Epithelial cell of esophagus (primary cell): ENCODE results near the gene NQO2.
"Not testable (repeated sequence)": the region's sequence is repeated elsewhere in the genome, so short reads cannot be mapped to it uniquely, and the experiment has no call there.

ENCODE experiments used
- DNase-seq: peaks from one replicate; pipeline ENCODE4 v3.0.0; 2010; ENCODE audit warnings: low read depth
- H3K4me3 ChIP-seq: 2 replicates; pipeline ENCODE4 v1.5.1; 2011; ENCODE audit warnings: mild to moderate bottlenecking, low read length, control low read depth
- TF ChIP-seq, protein P1 (sequence below): IDR thresholded peaks from 2 replicates; pipeline ENCODE4 v1.5.1; 2011; ENCODE audit warnings: low read depth, mild to moderate bottlenecking, low read length, control low read depth, inconsistent platforms; ENCODE audit not compliant: insufficient read depth; ENCODE audit errors: missing control alignments

The NQO2 gene

DNA sequence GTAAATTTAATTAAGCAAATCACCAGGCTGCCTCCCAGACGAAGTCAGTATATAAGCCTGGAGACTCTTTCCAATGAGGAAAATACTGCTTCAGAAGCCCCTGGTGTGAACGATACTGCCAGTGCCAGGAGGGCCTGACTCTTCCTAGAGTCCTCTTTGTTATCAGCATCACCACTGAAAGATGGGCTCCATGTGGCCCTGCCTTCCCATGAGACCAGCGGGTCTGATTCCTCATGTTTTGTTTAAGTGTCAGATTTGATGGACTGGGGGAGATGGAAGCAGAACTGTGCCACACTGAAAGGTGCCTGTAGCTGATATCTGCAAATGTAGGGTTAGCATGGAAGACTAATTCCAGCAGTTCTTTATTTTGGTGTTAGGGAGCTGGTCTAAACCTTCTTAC lies 7.9 kb downstream of the NQO2 start:
- no peak overlapping the region for H3K4me3 ChIP-seq
- DNase-seq, result no peak
- TF ChIP-seq, protein P1, sequence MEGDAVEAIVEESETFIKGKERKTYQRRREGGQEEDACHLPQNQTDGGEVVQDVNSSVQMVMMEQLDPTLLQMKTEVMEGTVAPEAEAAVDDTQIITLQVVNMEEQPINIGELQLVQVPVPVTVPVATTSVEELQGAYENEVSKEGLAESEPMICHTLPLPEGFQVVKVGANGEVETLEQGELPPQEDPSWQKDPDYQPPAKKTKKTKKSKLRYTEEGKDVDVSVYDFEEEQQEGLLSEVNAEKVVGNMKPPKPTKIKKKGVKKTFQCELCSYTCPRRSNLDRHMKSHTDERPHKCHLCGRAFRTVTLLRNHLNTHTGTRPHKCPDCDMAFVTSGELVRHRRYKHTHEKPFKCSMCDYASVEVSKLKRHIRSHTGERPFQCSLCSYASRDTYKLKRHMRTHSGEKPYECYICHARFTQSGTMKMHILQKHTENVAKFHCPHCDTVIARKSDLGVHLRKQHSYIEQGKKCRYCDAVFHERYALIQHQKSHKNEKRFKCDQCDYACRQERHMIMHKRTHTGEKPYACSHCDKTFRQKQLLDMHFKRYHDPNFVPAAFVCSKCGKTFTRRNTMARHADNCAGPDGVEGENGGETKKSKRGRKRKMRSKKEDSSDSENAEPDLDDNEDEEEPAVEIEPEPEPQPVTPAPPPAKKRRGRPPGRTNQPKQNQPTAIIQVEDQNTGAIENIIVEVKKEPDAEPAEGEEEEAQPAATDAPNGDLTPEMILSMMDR, result no peak

DNA sequence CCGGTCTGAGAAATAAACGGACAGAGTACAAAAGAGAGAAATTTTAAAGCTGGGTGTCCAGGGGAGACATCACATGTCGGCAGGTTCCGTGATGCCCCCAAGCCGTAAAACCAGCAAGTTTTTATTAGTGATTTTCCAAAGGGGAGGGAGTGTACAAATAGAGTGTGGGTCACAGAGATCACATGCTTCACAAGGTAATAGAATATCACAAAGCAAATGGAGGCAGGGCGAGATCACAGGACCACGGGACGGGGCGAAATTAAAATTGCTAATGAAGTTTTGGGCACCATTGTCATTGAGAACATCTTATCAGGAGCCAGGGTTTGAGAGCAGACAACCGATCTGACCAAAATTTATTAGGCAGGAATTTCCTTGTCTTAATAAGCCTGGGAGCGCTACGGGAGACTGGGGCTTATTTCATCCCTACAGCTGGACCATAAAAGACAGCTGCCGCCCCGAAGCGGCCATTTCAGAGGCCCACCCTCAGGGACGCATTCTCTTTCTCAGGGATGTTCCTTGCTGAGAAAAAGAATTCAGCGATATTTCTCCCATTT lies 9.1 kb downstream of the NQO2 start:
- H3K4me3 ChIP-seq, DNase-seq: not testable (repeated sequence)

DNA sequence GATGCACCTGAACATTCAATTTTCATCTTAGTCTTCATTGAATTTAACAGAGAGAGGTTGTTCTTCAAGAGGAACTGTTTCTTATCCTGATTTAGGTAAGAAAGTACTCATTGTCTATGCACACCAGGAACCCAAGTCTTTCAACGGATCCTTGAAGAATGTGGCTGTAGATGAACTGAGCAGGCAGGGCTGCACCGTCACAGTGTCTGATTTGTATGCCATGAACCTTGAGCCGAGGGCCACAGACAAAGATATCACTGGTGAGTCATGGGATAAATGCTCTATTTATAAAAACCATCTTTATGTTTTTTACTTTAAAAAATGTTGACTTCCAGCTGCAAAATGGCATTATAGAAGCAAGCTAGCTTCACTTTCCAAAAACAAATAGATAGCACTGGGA lies 10.2 kb downstream of the NQO2 start:
- TF ChIP-seq, protein P1, result no peak
- no peak for DNase-seq
- H3K4me3 ChIP-seq, result no peak overlapping the region

DNA sequence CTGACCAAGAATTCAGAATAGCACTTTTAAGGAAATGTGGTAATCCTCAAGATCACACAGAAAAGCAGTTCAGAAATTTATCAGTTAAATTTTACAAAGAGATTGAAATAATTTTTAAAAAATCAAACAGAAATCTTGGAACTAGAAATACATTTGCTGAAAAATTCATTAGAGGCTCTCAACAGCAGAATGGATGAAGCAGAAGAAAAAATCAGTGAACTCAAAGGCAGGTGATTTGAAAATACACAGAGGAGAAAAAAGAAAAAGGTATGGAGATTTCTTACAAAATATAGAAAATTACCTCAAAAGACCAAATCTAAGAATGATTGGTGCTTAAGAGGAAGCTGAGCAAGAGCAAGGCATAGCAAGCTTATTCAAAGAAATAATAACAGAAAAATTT lies 11.5 kb downstream of the NQO2 start:
- TF ChIP-seq, protein P1, result no peak
- DNase-seq, result no peak
- H3K4me3 ChIP-seq, result no peak overlapping the region

DNA sequence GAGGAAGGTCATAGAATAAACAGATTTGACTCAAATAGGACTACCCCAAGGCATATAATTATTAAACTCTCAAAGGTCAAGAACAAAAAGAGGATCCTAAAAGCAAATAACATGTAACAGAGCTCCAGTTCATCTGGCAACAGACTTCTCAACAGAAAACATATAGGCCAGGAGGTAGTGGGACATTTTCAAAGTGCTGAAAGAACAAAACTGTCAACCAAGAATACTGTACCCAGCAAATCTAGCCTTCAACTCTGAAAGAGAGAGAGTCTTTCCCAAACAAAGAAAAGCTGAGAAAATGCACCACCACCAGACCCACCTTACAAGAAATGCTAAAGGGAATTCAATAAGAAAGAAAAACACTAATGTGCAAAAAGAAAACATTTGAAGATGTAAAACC lies 11.9 kb downstream of the NQO2 start:
- no peak for DNase-seq
- H3K4me3 ChIP-seq, result no peak overlapping the region
- TF ChIP-seq, protein P1, result no peak

DNA sequence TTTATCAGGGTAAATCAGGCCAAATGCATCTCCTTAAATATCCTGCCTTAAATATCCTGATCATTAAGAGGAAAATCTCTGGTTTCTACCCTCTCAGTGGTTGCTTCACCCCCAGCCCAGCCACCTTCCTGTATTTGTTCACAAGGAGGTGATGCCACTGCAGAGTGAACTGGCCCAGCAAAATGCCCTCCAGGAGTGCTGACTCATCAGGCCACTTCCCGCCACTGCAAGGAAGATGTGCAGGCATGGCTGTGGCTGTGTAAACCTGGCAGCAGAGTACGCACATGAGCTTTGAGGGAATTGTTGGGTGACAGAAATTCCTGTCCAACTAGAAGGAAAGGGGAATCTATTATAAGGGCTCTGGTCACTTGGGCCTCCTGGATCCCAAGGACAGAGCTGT lies 13.8 kb downstream of the NQO2 start:
- peak; percentile 93 for DNase-seq
- no peak overlapping the region for H3K4me3 ChIP-seq
- TF ChIP-seq, protein P1, result peak; percentile 15

DNA sequence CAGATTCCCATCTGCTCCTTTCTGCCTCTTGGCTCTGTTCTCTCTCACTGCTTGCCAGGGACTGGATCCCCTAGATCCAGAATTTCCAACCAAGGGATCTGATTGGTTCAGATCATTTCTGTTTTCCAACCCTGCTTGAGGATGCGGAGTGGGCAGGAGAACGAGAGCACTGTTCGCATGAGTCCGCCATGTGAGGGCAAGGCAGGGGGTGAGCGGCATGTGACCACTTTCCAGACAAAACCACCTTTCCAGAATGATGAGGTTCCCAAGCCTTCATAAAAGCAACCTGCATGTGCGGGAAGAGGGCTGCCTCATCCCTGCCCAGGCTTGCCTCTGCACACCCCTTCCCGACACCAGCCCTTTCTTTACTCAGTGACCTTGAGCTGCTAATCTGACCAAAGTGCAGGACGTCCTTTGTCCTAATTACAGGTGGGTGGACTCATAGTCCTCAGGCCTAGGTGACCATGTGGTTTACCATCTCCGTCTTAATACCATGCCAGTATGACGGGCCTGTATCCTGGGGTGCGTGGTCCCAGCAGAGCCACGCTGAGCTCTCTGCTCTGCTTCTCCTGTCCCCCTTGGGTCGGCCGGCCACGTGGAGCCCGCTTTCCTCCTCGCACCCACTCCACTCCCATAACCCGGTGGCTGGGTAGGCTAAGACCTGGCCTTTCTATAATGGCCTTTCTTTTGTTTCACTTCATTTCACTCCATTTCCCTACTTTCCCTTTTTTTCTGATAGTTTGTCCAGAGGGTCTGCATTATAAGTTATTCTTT lies 14.4 kb downstream of the NQO2 start:
- no peak overlapping the region for H3K4me3 ChIP-seq
- TF ChIP-seq, protein P1, result no peak
- no peak for DNase-seq
